Measurements from ENCODE around the gene MAP3K1. TPM values are rescaled to one million over a fixed set of nuclear protein-coding genes. Genes with fewer than 3 reads are reported as not detected.

The MAP3K1 gene
- total RNA-seq, 1 experiment from 2014 or later: 8.5 TPM

GRCh38 chr5:56840597-56840996 lies 25.2 kb downstream of the MAP3K1 start:
- ChIA-PET POLR2A (no interaction called here), CTCF (interaction anchor here (1.0 kb wide), 1 partner anchor 12 kb away, joined by 3 read pairs; no protein-coding TSS in a partner anchor)
- BruUV-seq (replicated peaks): no TSS peak

More at GRCh38 chr5:56840597-56840996, 25.2 kb downstream of the MAP3K1 start:
- no peak for DNase-seq (ENCODE audit: low read depth, low spot score)
- H3K27ac ChIP-seq (ENCODE audit: low read depth, low read length): no peak overlapping the region
- H3K27me3 ChIP-seq (ENCODE audit: insufficient read depth, low read length): no peaks in the 10 kb centered on the region
- no peaks in the 10 kb centered on the region for H3K36me3 ChIP-seq (ENCODE audit: control insufficient read depth in 1 of 2, insufficient read depth in 2 of 2, low read length in 2 of 2)
- H3K79me2 ChIP-seq (ENCODE audit: insufficient read depth, low read length): peaks cover 23% of the 10 kb centered on the region
- H3K4me3 ChIP-seq (replicated peaks in 1 of 2; ENCODE audit: low read depth in 1 of 2, low read length in 2 of 2): no peak overlapping the region
- intact Hi-C loops (cut with micrococcal nuclease): no loop called here
- H3K9ac ChIP-seq (ENCODE audit: low read length): no peak overlapping the region
- ATAC-seq: no peak
- no peaks in the 10 kb centered on the region for H4K20me1 ChIP-seq (ENCODE audit: insufficient read depth)
- H3K4me1 ChIP-seq (ENCODE audit: control insufficient read depth in 1 of 2, insufficient read depth in 2 of 2, low read length in 2 of 2): peaks cover 2 to 5% of the 10 kb centered on the region in 2 experiments; a peak in 2 of 4 replicates
- H3K9me3 ChIP-seq (ENCODE audit: control insufficient read depth in 1 of 2, insufficient read depth in 1 of 2, low read depth in 1 of 2, low read length in 2 of 2): no peaks in the 10 kb centered on the region
- TF ChIP-seq POLR2AphosphoS5 (IDR thresholded peaks at IDR 0.05; ENCODE audit: low read depth, low read length) (no peak), SIN3A (IDR thresholded peaks at IDR 0.05; ENCODE audit: low read depth) (no peak), CEBPB (IDR thresholded peaks at IDR 0.05; ENCODE audit: low read depth) (no peak), EZH2 (IDR thresholded peaks at IDR 0.05) (no peak), RAD21 (IDR thresholded peaks at IDR 0.05; ENCODE audit: low read depth) (no peak), ELF1 (IDR thresholded peaks at IDR 0.05; ENCODE audit: borderline replicate concordance, low read depth) (no peak), REST (IDR thresholded peaks at IDR 0.05; ENCODE audit: low read depth) (no peak), SP1 (IDR thresholded peaks at IDR 0.05; ENCODE audit: low read depth) (no peak), POLR2A (IDR thresholded peaks at IDR 0.05; ENCODE audit: borderline replicate concordance, extremely low read depth, insufficient read depth, insufficient read length) (no peak)
- no peaks in the 10 kb centered on the region for H3K9me2 ChIP-seq (ENCODE audit: insufficient read depth)
- RAD21 ChIA-PET (ENCODE audit: low non-redundant PET in 1 of 2, low total read pairs in 2 of 2, uncharacterized antibody in 2 of 2, unreplicated experiment in 2 of 2): no interaction called here
- no peak overlapping the region for H3K4me2 ChIP-seq (ENCODE audit: low read length)
- H2AFZ ChIP-seq (ENCODE audit: low read depth, low read length, poor library complexity, severe bottlenecking): no peak overlapping the region
